ENCODE results near the gene NPIPB6. TPM values are rescaled to one million over a fixed set of nuclear protein-coding genes. Genes with fewer than 3 reads are reported as not detected.
A peak's percentile ranks its signal among the peaks of the same experiment; 100 is the strongest.

NPIPB6 gene
- total and polyA plus RNA-seq, 4 donors, result 0.42 to 0.75 TPM; not detected in 2

DNA sequence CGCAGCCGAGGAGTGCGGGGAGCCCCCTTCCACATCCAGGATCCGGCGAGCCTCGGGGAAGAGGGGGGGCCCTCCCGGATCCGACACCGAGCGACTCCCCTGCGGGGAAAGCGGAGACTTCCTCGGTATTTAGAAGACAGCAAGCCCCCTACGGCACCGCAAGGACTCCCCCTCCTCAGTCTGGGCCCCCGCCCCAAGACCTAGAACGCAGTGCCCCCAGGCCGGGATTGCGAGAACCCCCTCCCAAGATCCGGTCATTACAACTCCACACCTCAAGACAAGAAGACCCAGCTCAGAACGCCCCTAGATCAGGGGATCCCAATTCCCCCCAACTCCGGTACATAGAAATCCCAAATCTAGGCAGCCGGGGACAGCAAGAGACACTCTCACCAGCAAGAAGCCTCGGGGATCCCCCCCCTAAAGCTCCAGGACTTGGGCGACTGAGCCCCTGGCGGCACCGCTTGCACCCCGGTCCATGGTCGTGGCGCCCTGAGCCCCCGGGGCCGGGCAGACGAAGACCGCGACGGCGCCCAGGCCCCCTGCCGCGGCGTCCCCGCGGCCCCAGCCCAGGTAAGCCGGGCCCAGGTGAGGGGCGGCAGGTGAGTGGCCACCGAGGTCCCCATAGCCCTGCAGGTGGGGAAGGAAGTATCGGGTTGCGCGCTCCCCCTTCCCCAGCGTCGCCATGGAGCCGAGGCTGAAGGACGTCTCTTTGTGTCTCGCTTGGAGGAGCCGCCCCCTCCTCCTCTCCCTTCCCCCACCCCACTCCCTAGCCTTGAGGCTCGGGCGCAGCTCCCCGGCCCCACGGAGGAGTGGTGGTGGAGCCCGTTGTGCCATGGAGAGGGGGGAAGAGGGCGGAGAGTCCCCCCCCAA is 70.3 kb downstream of the NPIPB6 start:
- no peaks in the 10 kb centered on the region for H3K9me3 ChIP-seq (ENCODE audit: control insufficient read depth in 4 of 4, low read length in 3 of 4)
- H3K4me3 ChIP-seq (ENCODE audit: low read depth in 1 of 3, low read length in 3 of 3), result peak overlapping the region in 2 of 3 donors; percentile 9 to 62
- TF ChIP-seq GABPA (IDR thresholded peaks at IDR 0.05 in 1 of 2, conservative IDR thresholded peaks at IDR 0.05 in 1 of 2), result no peak
- TF ChIP-seq RXRA (IDR thresholded peaks at IDR 0.05), result no peak
- TF ChIP-seq, protein P1, sequence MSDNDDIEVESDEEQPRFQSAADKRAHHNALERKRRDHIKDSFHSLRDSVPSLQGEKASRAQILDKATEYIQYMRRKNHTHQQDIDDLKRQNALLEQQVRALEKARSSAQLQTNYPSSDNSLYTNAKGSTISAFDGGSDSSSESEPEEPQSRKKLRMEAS (IDR thresholded peaks at IDR 0.05), result no peak
- TF ChIP-seq NR2F2 (IDR thresholded peaks at IDR 0.05), result no peak
- TF ChIP-seq HNF4A (conservative IDR thresholded peaks at IDR 0.05), result no peak
- no peak for TF ChIP-seq TAF1 (conservative IDR thresholded peaks at IDR 0.05)
- TF ChIP-seq, protein P2, sequence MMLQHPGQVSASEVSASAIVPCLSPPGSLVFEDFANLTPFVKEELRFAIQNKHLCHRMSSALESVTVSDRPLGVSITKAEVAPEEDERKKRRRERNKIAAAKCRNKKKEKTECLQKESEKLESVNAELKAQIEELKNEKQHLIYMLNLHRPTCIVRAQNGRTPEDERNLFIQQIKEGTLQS (IDR thresholded peaks at IDR 0.05), result no peak
- TF ChIP-seq, protein P3, sequence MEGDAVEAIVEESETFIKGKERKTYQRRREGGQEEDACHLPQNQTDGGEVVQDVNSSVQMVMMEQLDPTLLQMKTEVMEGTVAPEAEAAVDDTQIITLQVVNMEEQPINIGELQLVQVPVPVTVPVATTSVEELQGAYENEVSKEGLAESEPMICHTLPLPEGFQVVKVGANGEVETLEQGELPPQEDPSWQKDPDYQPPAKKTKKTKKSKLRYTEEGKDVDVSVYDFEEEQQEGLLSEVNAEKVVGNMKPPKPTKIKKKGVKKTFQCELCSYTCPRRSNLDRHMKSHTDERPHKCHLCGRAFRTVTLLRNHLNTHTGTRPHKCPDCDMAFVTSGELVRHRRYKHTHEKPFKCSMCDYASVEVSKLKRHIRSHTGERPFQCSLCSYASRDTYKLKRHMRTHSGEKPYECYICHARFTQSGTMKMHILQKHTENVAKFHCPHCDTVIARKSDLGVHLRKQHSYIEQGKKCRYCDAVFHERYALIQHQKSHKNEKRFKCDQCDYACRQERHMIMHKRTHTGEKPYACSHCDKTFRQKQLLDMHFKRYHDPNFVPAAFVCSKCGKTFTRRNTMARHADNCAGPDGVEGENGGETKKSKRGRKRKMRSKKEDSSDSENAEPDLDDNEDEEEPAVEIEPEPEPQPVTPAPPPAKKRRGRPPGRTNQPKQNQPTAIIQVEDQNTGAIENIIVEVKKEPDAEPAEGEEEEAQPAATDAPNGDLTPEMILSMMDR (IDR thresholded peaks at IDR 0.05; ENCODE audit: low read depth, low read length, missing input control), result no peak
- TF ChIP-seq EGR1 (IDR thresholded peaks at IDR 0.05; ENCODE audit: low read depth in 2 of 2), result no peak
- TF ChIP-seq YY1 (IDR thresholded peaks at IDR 0.05), result no peak
- TF ChIP-seq, protein P4, sequence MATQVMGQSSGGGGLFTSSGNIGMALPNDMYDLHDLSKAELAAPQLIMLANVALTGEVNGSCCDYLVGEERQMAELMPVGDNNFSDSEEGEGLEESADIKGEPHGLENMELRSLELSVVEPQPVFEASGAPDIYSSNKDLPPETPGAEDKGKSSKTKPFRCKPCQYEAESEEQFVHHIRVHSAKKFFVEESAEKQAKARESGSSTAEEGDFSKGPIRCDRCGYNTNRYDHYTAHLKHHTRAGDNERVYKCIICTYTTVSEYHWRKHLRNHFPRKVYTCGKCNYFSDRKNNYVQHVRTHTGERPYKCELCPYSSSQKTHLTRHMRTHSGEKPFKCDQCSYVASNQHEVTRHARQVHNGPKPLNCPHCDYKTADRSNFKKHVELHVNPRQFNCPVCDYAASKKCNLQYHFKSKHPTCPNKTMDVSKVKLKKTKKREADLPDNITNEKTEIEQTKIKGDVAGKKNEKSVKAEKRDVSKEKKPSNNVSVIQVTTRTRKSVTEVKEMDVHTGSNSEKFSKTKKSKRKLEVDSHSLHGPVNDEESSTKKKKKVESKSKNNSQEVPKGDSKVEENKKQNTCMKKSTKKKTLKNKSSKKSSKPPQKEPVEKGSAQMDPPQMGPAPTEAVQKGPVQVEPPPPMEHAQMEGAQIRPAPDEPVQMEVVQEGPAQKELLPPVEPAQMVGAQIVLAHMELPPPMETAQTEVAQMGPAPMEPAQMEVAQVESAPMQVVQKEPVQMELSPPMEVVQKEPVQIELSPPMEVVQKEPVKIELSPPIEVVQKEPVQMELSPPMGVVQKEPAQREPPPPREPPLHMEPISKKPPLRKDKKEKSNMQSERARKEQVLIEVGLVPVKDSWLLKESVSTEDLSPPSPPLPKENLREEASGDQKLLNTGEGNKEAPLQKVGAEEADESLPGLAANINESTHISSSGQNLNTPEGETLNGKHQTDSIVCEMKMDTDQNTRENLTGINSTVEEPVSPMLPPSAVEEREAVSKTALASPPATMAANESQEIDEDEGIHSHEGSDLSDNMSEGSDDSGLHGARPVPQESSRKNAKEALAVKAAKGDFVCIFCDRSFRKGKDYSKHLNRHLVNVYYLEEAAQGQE (IDR thresholded peaks at IDR 0.05), result no peak
- TF ChIP-seq SP1 (IDR thresholded peaks at IDR 0.05), result no peak
- WGBS, result 3% methylated on average over 60 of the region's 60 CpGs
- peaks cover 7 to 13% (median 11%) of the 10 kb centered on the region in 4 donors for H3K4me1 ChIP-seq (ENCODE audit: control insufficient read depth in 4 of 4, insufficient read depth in 4 of 4, low read length in 3 of 4)
- H3K27me3 ChIP-seq (ENCODE audit: control insufficient read depth in 4 of 4, insufficient read depth in 4 of 4, low read length in 3 of 4), result no peaks in the 10 kb centered on the region
- DNase-seq (ENCODE audit: low spot score), result no peak
- H3K36me3 ChIP-seq (ENCODE audit: control insufficient read depth in 4 of 4, insufficient read depth in 3 of 4, low read depth in 1 of 4, low read length in 3 of 4), result no peaks in the 10 kb centered on the region
- H3K9ac ChIP-seq (ENCODE audit: low read depth in 1 of 2, low read length in 2 of 2), result peak overlapping the region in 1 of 2 donors; percentile 24
- no peak overlapping the region for H3K27ac ChIP-seq (ENCODE audit: low read depth in 1 of 2, low read length in 2 of 2)

Small RNA genes lying within 50 kb of the gene (small RNA-seq; reads per million reads assigned to genes)
- gene AC138904.2 (not detected), gene MIR6862-1 (not detected)

Other genes with a start within 250 kb of the NPIPB6 start
- gene XPO6, start 151.5 kb downstream of the NPIPB6 start, total RNA-seq, result 10 to 100 TPM; 41.0 to 50.0 TPM
- gene XPO6, start 151.5 kb downstream of the NPIPB6 start, polyA plus RNA-seq, result 10 to 100 TPM; 27.5 to 31.0 TPM
- gene SBK1, start 71.0 kb downstream of the NPIPB6 start, total RNA-seq, result under 1 TPM; 0.05 to 0.08 TPM
- under 1 TPM in 1 of 2 donors, not detected in 1; 0.07 TPM for gene SBK1, start 71.0 kb downstream of the NPIPB6 start, polyA plus RNA-seq
- gene EIF3CL, start 40.3 kb upstream of the NPIPB6 start, total RNA-seq, result 100 to 1,000 TPM in 1 of 2 donors, 10 to 100 TPM in 1; 81.8 to 103 TPM
- gene EIF3CL, start 40.3 kb upstream of the NPIPB6 start, polyA plus RNA-seq, result 10 to 100 TPM in 1 of 2 donors, under 1 TPM in 1; 0.11 to 54.4 TPM
- not detected for gene NPIPB7, start 108.8 kb upstream of the NPIPB6 start, total RNA-seq
- not detected for gene NPIPB7, start 108.8 kb upstream of the NPIPB6 start, polyA plus RNA-seq
- 10 to 100 TPM; 16.1 to 16.3 TPM for gene CLN3, start 128.6 kb upstream of the NPIPB6 start, total RNA-seq
- 10 to 100 TPM; 22.3 to 23.6 TPM for gene CLN3, start 128.6 kb upstream of the NPIPB6 start, polyA plus RNA-seq
- 1 to 10 TPM; 1.3 to 1.5 TPM for gene APOBR, start 131.1 kb upstream of the NPIPB6 start, total RNA-seq
- gene APOBR, start 131.1 kb upstream of the NPIPB6 start, polyA plus RNA-seq, result 1 to 10 TPM in 1 of 2 donors, under 1 TPM in 1; 0.28 to 1.4 TPM
- gene IL27, start 143.3 kb upstream of the NPIPB6 start, total RNA-seq, result 1 to 10 TPM in 1 of 2 donors, under 1 TPM in 1; 0.33 to 2.5 TPM
- 1 to 10 TPM; 2.2 to 4.1 TPM for gene IL27, start 143.3 kb upstream of the NPIPB6 start, polyA plus RNA-seq
- gene NUPR1, start 175.5 kb upstream of the NPIPB6 start, total RNA-seq, result 10 to 100 TPM; 10.9 to 16.1 TPM
- 100 to 1,000 TPM; 109 to 305 TPM for gene NUPR1, start 175.5 kb upstream of the NPIPB6 start, polyA plus RNA-seq
- gene SGF29, start 190.4 kb upstream of the NPIPB6 start, total RNA-seq, result 10 to 100 TPM in 1 of 2 donors, 1 to 10 TPM in 1; 6.5 to 11.5 TPM
- gene SGF29, start 190.4 kb upstream of the NPIPB6 start, polyA plus RNA-seq, result 10 to 100 TPM in 1 of 2 donors, 1 to 10 TPM in 1; 9.4 to 18.1 TPM
- 10 to 100 TPM in 1 of 2 donors, 1 to 10 TPM in 1; 1.6 to 19.2 TPM for gene SULT1A2, start 233.5 kb upstream of the NPIPB6 start, total RNA-seq
- 10 to 100 TPM; 10.6 to 29.4 TPM for gene SULT1A2, start 233.5 kb upstream of the NPIPB6 start, polyA plus RNA-seq
- 10 to 100 TPM; 25.3 to 94.5 TPM for gene SULT1A1, start 246.5 kb upstream of the NPIPB6 start, total RNA-seq
- gene SULT1A1, start 246.5 kb upstream of the NPIPB6 start, polyA plus RNA-seq, result 100 to 1,000 TPM; 110 to 143 TPM

Measured in liver (tissue), 10 donors.